ENCODE data around the gene ZNF569. TPM values are rescaled to one million over a fixed set of nuclear protein-coding genes. Genes with fewer than 3 reads are reported as not detected.

ZNF569 gene
- total and polyA plus RNA-seq, 2 experiments from 2014 or later = 7.9 to 18.7 TPM

GRCh38 chr19:37361994-37362393, 105.2 kb downstream of the ZNF569 start (continued):
- TF ChIP-seq ZNF462 (CRISPR knock-in tag; IDR thresholded peaks at IDR 0.05) = no peak
- TF ChIP-seq ZNF114 (CRISPR knock-in tag; IDR thresholded peaks at IDR 0.05) = no peak
- TF ChIP-seq CTCF (conservative IDR thresholded peaks at IDR 0.05; ENCODE audit: low read depth in 2 of 2) = no peak

Other genes starting within 250 kb of the ZNF569 start
- gene ZNF383, start 249.2 kb downstream of the ZNF569 start, total RNA-seq (2014; rRNA removed; shearing (Covaris generic)) = 4.7 and 6.7 TPM in 2 replicates
- 1.5 and 3.1 TPM in 2 replicates for gene ZNF383, start 249.2 kb downstream of the ZNF569 start, polyA plus RNA-seq (2016; fragmentation: Nextera tagmentation; extraction: Ambion mirVana)
- gene ZNF527, start 96.3 kb downstream of the ZNF569 start, total RNA-seq (2014; rRNA removed; shearing (Covaris generic)) = 4.0 and 7.9 TPM in 2 replicates
- gene ZNF527, start 96.3 kb downstream of the ZNF569 start, polyA plus RNA-seq (2016; fragmentation: Nextera tagmentation; extraction: Ambion mirVana) = 0.97 and 1.5 TPM in 2 replicates
- gene ZNF570, start 1.9 kb upstream of the ZNF569 start, total RNA-seq (2014; rRNA removed; shearing (Covaris generic)) = 3.5 and 6.8 TPM in 2 replicates
- 3.4 and 6.6 TPM in 2 replicates for gene ZNF570, start 1.9 kb upstream of the ZNF569 start, polyA plus RNA-seq (2016; fragmentation: Nextera tagmentation; extraction: Ambion mirVana)
- 11.4 and 13.5 TPM in 2 replicates for gene ZNF793, start 39.5 kb upstream of the ZNF569 start, total RNA-seq (2014; rRNA removed; shearing (Covaris generic))
- gene ZNF793, start 39.5 kb upstream of the ZNF569 start, polyA plus RNA-seq (2016; fragmentation: Nextera tagmentation; extraction: Ambion mirVana) = 6.8 and 8.0 TPM in 2 replicates
- gene ZNF571, start 127.3 kb upstream of the ZNF569 start, total RNA-seq (2014; rRNA removed; shearing (Covaris generic)) = 4.4 and 6.3 TPM in 2 replicates
- 5.0 TPM in 2 replicates for gene ZNF571, start 127.3 kb upstream of the ZNF569 start, polyA plus RNA-seq (2016; fragmentation: Nextera tagmentation; extraction: Ambion mirVana)
- gene ZNF540, start 127.4 kb upstream of the ZNF569 start, total RNA-seq (2014; rRNA removed; shearing (Covaris generic)) = 3.0 TPM in 1 of 2 replicates, not detected in the other
- not detected in 2 replicates for gene ZNF540, start 127.4 kb upstream of the ZNF569 start, polyA plus RNA-seq (2016; fragmentation: Nextera tagmentation; extraction: Ambion mirVana)
- gene ZFP30, start 188.0 kb upstream of the ZNF569 start, total RNA-seq (2014; rRNA removed; shearing (Covaris generic)) = 5.9 and 6.3 TPM in 2 replicates
- 2.0 and 2.1 TPM in 2 replicates for gene ZFP30, start 188.0 kb upstream of the ZNF569 start, polyA plus RNA-seq (2016; fragmentation: Nextera tagmentation; extraction: Ambion mirVana)

All from GM23338 (cell line).